ENCODE measurements around the gene GP1BA. TPM values are rescaled to one million over a fixed set of nuclear protein-coding genes. Genes with fewer than 3 reads are reported as not detected.

Gene GP1BA
- total and polyA plus RNA-seq, 2 donors (not counting 1 experiment from before 2014, with no cell fraction given), result not detected

DNA sequence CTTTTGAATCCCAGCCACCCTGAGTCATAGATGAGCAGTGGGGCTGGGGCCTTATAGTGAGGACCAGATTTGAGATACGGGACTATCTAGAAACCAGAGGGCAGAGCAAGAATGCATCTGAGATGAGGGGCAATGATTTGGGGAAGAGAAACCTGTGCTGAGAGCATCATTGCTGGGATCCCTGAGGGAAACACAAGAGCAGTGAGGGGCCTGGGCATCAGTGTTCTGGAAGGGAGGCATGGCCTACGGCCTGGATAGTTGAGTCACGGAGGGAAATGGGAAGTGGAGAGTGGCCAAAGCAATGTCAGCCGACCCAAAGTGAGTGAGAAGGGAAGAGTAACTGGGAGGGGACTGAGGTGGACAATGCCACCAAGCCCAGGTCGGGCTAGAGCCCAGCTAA lies 50.2 kb downstream of the GP1BA start:
- H4K20me1 ChIP-seq (ENCODE audit: control insufficient read depth, extremely low read depth, insufficient read depth, low read length), result no peaks in the 10 kb centered on the region
- no peaks in the 10 kb centered on the region for H3K4me1 ChIP-seq (ENCODE audit: control insufficient read depth, extremely low read depth, insufficient read depth, low read length)
- DNase-seq (ENCODE audit: low read depth in 2 of 2), result no peak
- H3K4me3 ChIP-seq (replicated peaks in 1 of 4; ENCODE audit: control extremely low read depth in 1 of 4, insufficient read depth in 1 of 4, low read depth in 3 of 4, low read length in 4 of 4), result no peak overlapping the region
- H3K79me2 ChIP-seq (ENCODE audit: control insufficient read depth, insufficient read depth, low read length), result peaks cover 8% of the 10 kb centered on the region
- no peak overlapping the region for H3K9ac ChIP-seq (ENCODE audit: insufficient read depth, low read length)
- TF ChIP-seq, protein P1, sequence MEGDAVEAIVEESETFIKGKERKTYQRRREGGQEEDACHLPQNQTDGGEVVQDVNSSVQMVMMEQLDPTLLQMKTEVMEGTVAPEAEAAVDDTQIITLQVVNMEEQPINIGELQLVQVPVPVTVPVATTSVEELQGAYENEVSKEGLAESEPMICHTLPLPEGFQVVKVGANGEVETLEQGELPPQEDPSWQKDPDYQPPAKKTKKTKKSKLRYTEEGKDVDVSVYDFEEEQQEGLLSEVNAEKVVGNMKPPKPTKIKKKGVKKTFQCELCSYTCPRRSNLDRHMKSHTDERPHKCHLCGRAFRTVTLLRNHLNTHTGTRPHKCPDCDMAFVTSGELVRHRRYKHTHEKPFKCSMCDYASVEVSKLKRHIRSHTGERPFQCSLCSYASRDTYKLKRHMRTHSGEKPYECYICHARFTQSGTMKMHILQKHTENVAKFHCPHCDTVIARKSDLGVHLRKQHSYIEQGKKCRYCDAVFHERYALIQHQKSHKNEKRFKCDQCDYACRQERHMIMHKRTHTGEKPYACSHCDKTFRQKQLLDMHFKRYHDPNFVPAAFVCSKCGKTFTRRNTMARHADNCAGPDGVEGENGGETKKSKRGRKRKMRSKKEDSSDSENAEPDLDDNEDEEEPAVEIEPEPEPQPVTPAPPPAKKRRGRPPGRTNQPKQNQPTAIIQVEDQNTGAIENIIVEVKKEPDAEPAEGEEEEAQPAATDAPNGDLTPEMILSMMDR (conservative IDR thresholded peaks at IDR 0.05 in 1 of 2, IDR thresholded peaks at IDR 0.05 in 1 of 2; ENCODE audit: low read depth in 1 of 2, low read length in 2 of 2), result no peak
- TF ChIP-seq EZH2 (IDR thresholded peaks at IDR 0.05; ENCODE audit: low read length, missing control alignments), result no peak
- no peaks in the 10 kb centered on the region for H3K27me3 ChIP-seq (ENCODE audit: control insufficient read depth, insufficient read depth, low read length)
- peaks cover 23% of the 10 kb centered on the region for H3K36me3 ChIP-seq (ENCODE audit: control insufficient read depth, insufficient read depth, low read length)
- H3K9me3 ChIP-seq (ENCODE audit: control insufficient read depth, insufficient read depth, low read depth, low read length), result no peaks in the 10 kb centered on the region
- no peak overlapping the region for H3K4me2 ChIP-seq (ENCODE audit: extremely low read depth, insufficient read depth, low read length)
- no peak overlapping the region for H3K27ac ChIP-seq (ENCODE audit: insufficient read depth, low read length)
- H2AFZ ChIP-seq (ENCODE audit: low read length), result no peak overlapping the region

Other genes starting within 250 kb of the GP1BA start
- gene PELP1, start 228.1 kb upstream of the GP1BA start, total RNA-seq, result 16.0 and 16.4 TPM in 2 replicates
- gene PELP1, start 228.1 kb upstream of the GP1BA start, polyA plus RNA-seq, result 8.6 and 13.1 TPM in 2 replicates
- gene ARRB2, start 221.6 kb upstream of the GP1BA start, total RNA-seq, result 2.8 and 3.3 TPM in 2 replicates
- 4.6 and 8.3 TPM in 2 replicates for gene ARRB2, start 221.6 kb upstream of the GP1BA start, polyA plus RNA-seq
- 9.2 and 10.8 TPM in 2 replicates for gene MED11, start 200.8 kb upstream of the GP1BA start, total RNA-seq
- 29.1 and 29.6 TPM in 2 replicates for gene MED11, start 200.8 kb upstream of the GP1BA start, polyA plus RNA-seq
- gene ZMYND15, start 192.4 kb upstream of the GP1BA start, total RNA-seq, result under 0.01 and 0.51 TPM in 2 replicates
- gene ZMYND15, start 192.4 kb upstream of the GP1BA start, polyA plus RNA-seq, result 0.05 and 0.11 TPM in 2 replicates
- gene CXCL16, start 192.3 kb upstream of the GP1BA start, total RNA-seq, result 0.83 and 4.1 TPM in 2 replicates
- gene CXCL16, start 192.3 kb upstream of the GP1BA start, polyA plus RNA-seq, result 2.0 and 2.4 TPM in 2 replicates
- gene TM4SF5, start 160.4 kb upstream of the GP1BA start, total RNA-seq, result not detected in 2 replicates
- gene TM4SF5, start 160.4 kb upstream of the GP1BA start, polyA plus RNA-seq, result not detected in 2 replicates
- gene VMO1, start 145.9 kb upstream of the GP1BA start, total RNA-seq, result 0.33 and 1.5 TPM in 2 replicates
- 0.40 TPM in 1 of 2 replicates, not detected in the other for gene VMO1, start 145.9 kb upstream of the GP1BA start, polyA plus RNA-seq
- not detected in 2 replicates for gene GLTPD2, start 143.3 kb upstream of the GP1BA start, total RNA-seq
- gene GLTPD2, start 143.3 kb upstream of the GP1BA start, polyA plus RNA-seq, result not detected in 2 replicates
- 110 and 163 TPM in 2 replicates for gene PSMB6, start 136.1 kb upstream of the GP1BA start, total RNA-seq
- 184 and 272 TPM in 2 replicates for gene PSMB6, start 136.1 kb upstream of the GP1BA start, polyA plus RNA-seq
- gene PLD2, start 125.1 kb upstream of the GP1BA start, total RNA-seq, result 13.6 and 14.9 TPM in 2 replicates
- gene PLD2, start 125.1 kb upstream of the GP1BA start, polyA plus RNA-seq, result 12.7 and 14.3 TPM in 2 replicates
- 15.9 and 28.6 TPM in 2 replicates for gene MINK1, start 98.9 kb upstream of the GP1BA start, total RNA-seq
- 27.2 and 35.6 TPM in 2 replicates for gene MINK1, start 98.9 kb upstream of the GP1BA start, polyA plus RNA-seq
- 1.8 and 2.3 TPM in 2 replicates for gene C17orf107, start 32.7 kb upstream of the GP1BA start, total RNA-seq
- gene C17orf107, start 32.7 kb upstream of the GP1BA start, polyA plus RNA-seq, result 0.34 and 0.67 TPM in 2 replicates
- gene CHRNE, start 29.2 kb upstream of the GP1BA start, total RNA-seq, result 0.51 and 0.66 TPM in 2 replicates
- 0.19 and 0.23 TPM in 2 replicates for gene CHRNE, start 29.2 kb upstream of the GP1BA start, polyA plus RNA-seq
- gene SLC25A11, start 7.8 kb downstream of the GP1BA start, total RNA-seq, result 50.3 and 59.3 TPM in 2 replicates
- gene SLC25A11, start 7.8 kb downstream of the GP1BA start, polyA plus RNA-seq, result 29.2 and 45.8 TPM in 2 replicates
- gene RNF167, start 8.0 kb downstream of the GP1BA start, total RNA-seq, result 13.6 and 22.8 TPM in 2 replicates
- gene RNF167, start 8.0 kb downstream of the GP1BA start, polyA plus RNA-seq, result 52.6 and 83.5 TPM in 2 replicates
- 258 and 422 TPM in 2 replicates for gene PFN1, start 16.3 kb downstream of the GP1BA start, total RNA-seq
- 870 and 1,199 TPM in 2 replicates for gene PFN1, start 16.3 kb downstream of the GP1BA start, polyA plus RNA-seq
- gene ENO3, start 18.8 kb downstream of the GP1BA start, total RNA-seq, result 1.8 and 4.3 TPM in 2 replicates
- gene ENO3, start 18.8 kb downstream of the GP1BA start, polyA plus RNA-seq, result 2.0 and 2.3 TPM in 2 replicates
- 42.9 and 62.8 TPM in 2 replicates for gene SPAG7, start 35.5 kb downstream of the GP1BA start, total RNA-seq
- gene SPAG7, start 35.5 kb downstream of the GP1BA start, polyA plus RNA-seq, result 80.8 and 83.0 TPM in 2 replicates
- 8.5 and 18.3 TPM in 2 replicates for gene CAMTA2, start 55.4 kb downstream of the GP1BA start, total RNA-seq
- gene CAMTA2, start 55.4 kb downstream of the GP1BA start, polyA plus RNA-seq, result 12.4 and 16.1 TPM in 2 replicates
- 0.26 and 0.33 TPM in 2 replicates for gene INCA1, start 65.2 kb downstream of the GP1BA start, total RNA-seq
- 0.28 and 0.38 TPM in 2 replicates for gene INCA1, start 65.2 kb downstream of the GP1BA start, polyA plus RNA-seq
- gene KIF1C, start 65.7 kb downstream of the GP1BA start, total RNA-seq, result 52.4 and 86.0 TPM in 2 replicates
- gene KIF1C, start 65.7 kb downstream of the GP1BA start, polyA plus RNA-seq, result 68.1 and 70.5 TPM in 2 replicates
- gene SLC52A1, start 103.1 kb downstream of the GP1BA start, total RNA-seq, result 0.26 and 0.66 TPM in 2 replicates
- gene SLC52A1, start 103.1 kb downstream of the GP1BA start, polyA plus RNA-seq, result not detected in 2 replicates
- 2.1 and 3.1 TPM in 2 replicates for gene ZFP3, start 146.2 kb downstream of the GP1BA start, total RNA-seq
- gene ZFP3, start 146.2 kb downstream of the GP1BA start, polyA plus RNA-seq, result 2.2 and 2.6 TPM in 2 replicates
- 7.2 and 7.3 TPM in 2 replicates for gene ZNF232, start 179.6 kb downstream of the GP1BA start, total RNA-seq
- gene ZNF232, start 179.6 kb downstream of the GP1BA start, polyA plus RNA-seq, result 4.2 and 4.6 TPM in 2 replicates
- gene USP6, start 183.8 kb downstream of the GP1BA start, total RNA-seq, result not detected in 2 replicates
- 0.01 TPM in 1 of 2 replicates, not detected in the other for gene USP6, start 183.8 kb downstream of the GP1BA start, polyA plus RNA-seq